ENCODE data around the gene SNAPIN.

Gene SNAPIN

GRCh38 chr1:153693466-153693865, 35.0 kb downstream of the SNAPIN start:
- H3K9ac ChIP-seq (ENCODE audit: low read length) = no peak overlapping the region
- H3K79me2 ChIP-seq (ENCODE audit: insufficient read depth, low read length) = no peaks in the 10 kb centered on the region
- no peak overlapping the region for H3K4me3 ChIP-seq (ENCODE audit: low read depth, low read length, poor library complexity, severe bottlenecking)
- H3K9me2 ChIP-seq (ENCODE audit: low read depth, low read length) = no peaks in the 10 kb centered on the region
- H2AFZ ChIP-seq (ENCODE audit: low read length) = no peak overlapping the region
- H3F3A ChIP-seq (ENCODE audit: insufficient read depth, low read length) = no peaks in the 10 kb centered on the region
- H3K4me1 ChIP-seq (ENCODE audit: insufficient read depth, low read length, severe bottlenecking) = no peaks in the 10 kb centered on the region
- H3K36me3 ChIP-seq (ENCODE audit: insufficient read depth, low read length) = no peaks in the 10 kb centered on the region
- no peak overlapping the region for H3K27ac ChIP-seq (ENCODE audit: low read depth, low read length, poor library complexity, severe bottlenecking)
- no peak overlapping the region for H3K4me2 ChIP-seq (ENCODE audit: low read length)
- H4K20me1 ChIP-seq (ENCODE audit: insufficient read depth, low read length) = no peaks in the 10 kb centered on the region
- H3K27me3 ChIP-seq (ENCODE audit: insufficient read depth, low read length) = peaks cover 8% of the 10 kb centered on the region; the same call in 1 of the 2 replicates
- no peaks in the 10 kb centered on the region for H3K9me3 ChIP-seq (ENCODE audit: low read length)
- TF ChIP-seq, protein P1, sequence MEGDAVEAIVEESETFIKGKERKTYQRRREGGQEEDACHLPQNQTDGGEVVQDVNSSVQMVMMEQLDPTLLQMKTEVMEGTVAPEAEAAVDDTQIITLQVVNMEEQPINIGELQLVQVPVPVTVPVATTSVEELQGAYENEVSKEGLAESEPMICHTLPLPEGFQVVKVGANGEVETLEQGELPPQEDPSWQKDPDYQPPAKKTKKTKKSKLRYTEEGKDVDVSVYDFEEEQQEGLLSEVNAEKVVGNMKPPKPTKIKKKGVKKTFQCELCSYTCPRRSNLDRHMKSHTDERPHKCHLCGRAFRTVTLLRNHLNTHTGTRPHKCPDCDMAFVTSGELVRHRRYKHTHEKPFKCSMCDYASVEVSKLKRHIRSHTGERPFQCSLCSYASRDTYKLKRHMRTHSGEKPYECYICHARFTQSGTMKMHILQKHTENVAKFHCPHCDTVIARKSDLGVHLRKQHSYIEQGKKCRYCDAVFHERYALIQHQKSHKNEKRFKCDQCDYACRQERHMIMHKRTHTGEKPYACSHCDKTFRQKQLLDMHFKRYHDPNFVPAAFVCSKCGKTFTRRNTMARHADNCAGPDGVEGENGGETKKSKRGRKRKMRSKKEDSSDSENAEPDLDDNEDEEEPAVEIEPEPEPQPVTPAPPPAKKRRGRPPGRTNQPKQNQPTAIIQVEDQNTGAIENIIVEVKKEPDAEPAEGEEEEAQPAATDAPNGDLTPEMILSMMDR (IDR thresholded peaks at IDR 0.05; ENCODE audit: low read length) = no peak

DNA sequence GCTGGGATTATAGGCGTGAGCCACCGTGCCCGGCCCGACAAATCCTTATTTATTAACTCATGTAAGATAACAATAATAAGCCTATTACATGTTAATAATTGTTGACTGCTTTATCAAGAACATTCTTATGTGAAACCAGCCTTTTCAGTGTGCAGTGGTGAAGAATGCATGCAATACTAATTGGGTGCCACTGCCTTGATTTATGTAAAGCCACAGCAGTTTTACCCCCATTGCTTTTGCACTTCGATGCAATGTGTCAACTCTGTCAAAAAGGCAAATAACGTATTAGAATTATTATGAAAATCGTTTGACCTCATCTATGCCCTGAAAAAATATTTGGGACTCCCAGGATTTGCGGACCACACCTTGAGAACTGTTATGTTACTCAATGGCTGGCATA, 38.2 kb downstream of the SNAPIN start:
- Histone ChIP-seq H3K27ac (ENCODE audit: low read depth, low read length, poor library complexity, severe bottlenecking) (no peak overlapping the region), H3K4me2 (ENCODE audit: low read length) (no peak overlapping the region), H3K9ac (ENCODE audit: low read length) (no peak overlapping the region), H2AFZ (ENCODE audit: low read length) (no peak overlapping the region), H3K9me2 (ENCODE audit: low read depth, low read length) (no peaks in the 10 kb centered on the region), H3F3A (ENCODE audit: insufficient read depth, low read length) (no peaks in the 10 kb centered on the region), H3K4me3 (ENCODE audit: low read depth, low read length, poor library complexity, severe bottlenecking) (no peak overlapping the region), H3K36me3 (ENCODE audit: insufficient read depth, low read length) (no peaks in the 10 kb centered on the region), H3K4me1 (ENCODE audit: insufficient read depth, low read length, severe bottlenecking) (no peaks in the 10 kb centered on the region), H3K79me2 (ENCODE audit: insufficient read depth, low read length) (no peaks in the 10 kb centered on the region), H4K20me1 (ENCODE audit: insufficient read depth, low read length) (no peaks in the 10 kb centered on the region), H3K9me3 (ENCODE audit: low read length) (no peaks in the 10 kb centered on the region), H3K27me3 (ENCODE audit: insufficient read depth, low read length) (peaks cover 8% of the 10 kb centered on the region)
- TF ChIP-seq, protein P1 (IDR thresholded peaks at IDR 0.05; ENCODE audit: low read length) = no peak
- TF ChIP-seq EZH2 (IDR thresholded peaks at IDR 0.05; ENCODE audit: borderline replicate concordance, low read length) = no peak

DNA sequence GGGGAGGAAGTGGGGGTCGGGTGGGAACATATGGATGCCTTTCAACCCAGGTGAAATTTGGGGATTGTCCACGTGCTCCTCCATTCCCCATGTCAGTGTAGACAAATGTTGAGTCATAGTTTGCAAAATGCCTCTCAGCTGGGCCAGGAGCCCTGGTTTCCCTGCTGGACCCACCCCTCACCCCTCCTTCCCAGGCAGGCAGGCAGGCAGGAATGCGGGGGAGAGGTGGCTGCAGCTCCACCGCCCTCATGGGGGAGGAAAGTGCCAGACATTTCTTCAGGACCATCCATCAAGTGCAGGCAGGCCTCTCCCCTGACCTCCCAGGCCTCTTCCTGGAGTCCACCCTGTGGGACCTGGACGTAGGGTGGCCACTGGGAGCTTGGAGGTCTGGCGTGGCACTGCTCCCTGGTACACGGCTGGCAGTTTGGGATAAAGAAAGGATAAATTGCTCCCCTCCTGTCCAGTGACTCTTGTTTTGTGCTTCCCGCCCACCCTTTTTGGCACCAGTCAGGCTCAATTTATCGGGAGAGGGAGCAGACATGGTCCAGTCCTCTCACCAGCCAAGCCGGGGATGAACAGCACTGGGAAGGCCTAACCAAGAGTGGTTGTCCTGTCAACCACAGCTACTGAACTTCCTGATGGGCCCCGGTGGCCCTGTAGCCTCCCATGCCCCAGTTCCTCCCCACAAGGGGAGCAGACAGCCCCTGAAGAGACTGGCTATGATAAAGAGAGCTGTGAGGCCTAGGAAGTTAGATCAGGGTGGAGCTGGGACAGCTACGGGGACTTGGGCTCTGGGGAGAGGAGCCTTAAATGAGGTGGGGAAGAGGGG, 38.9 kb downstream of the SNAPIN start:
- H2AFZ ChIP-seq (ENCODE audit: low read length) = no peak overlapping the region
- H3K79me2 ChIP-seq (ENCODE audit: insufficient read depth, low read length) = no peaks in the 10 kb centered on the region
- no peaks in the 10 kb centered on the region for H3K36me3 ChIP-seq (ENCODE audit: insufficient read depth, low read length)
- H3K27ac ChIP-seq (ENCODE audit: low read depth, low read length, poor library complexity, severe bottlenecking) = no peak overlapping the region
- H3K9ac ChIP-seq (ENCODE audit: low read length) = no peak overlapping the region
- TF ChIP-seq, protein P1 (IDR thresholded peaks at IDR 0.05; ENCODE audit: low read length) = no peak
- no peak for TF ChIP-seq EZH2 (IDR thresholded peaks at IDR 0.05; ENCODE audit: borderline replicate concordance, low read length)
- no peaks in the 10 kb centered on the region for H4K20me1 ChIP-seq (ENCODE audit: insufficient read depth, low read length)
- no peaks in the 10 kb centered on the region for H3K9me3 ChIP-seq (ENCODE audit: low read length)
- H3K4me3 ChIP-seq (ENCODE audit: low read depth, low read length, poor library complexity, severe bottlenecking) = no peak overlapping the region
- peaks cover 8% of the 10 kb centered on the region for H3K27me3 ChIP-seq (ENCODE audit: insufficient read depth, low read length)
- H3K4me2 ChIP-seq (ENCODE audit: low read length) = no peak overlapping the region
- no peaks in the 10 kb centered on the region for H3K9me2 ChIP-seq (ENCODE audit: low read depth, low read length)
- no peaks in the 10 kb centered on the region for H3K4me1 ChIP-seq (ENCODE audit: insufficient read depth, low read length, severe bottlenecking)
- no peaks in the 10 kb centered on the region for H3F3A ChIP-seq (ENCODE audit: insufficient read depth, low read length)
